Upper lobe of right lung (tissue), 1 donor: ENCODE measurements around the gene PI4K2A. TPM values are rescaled to one million over a fixed set of nuclear protein-coding genes. Genes with fewer than 3 reads are reported as not detected.
A peak's percentile ranks its signal among the peaks of the same experiment; 100 is the strongest.

ENCODE experiments used
- ATAC-seq: fragments of 200-7000 bp; cut with Tn5 transposase; one replicate; pipeline ENCODE4 v1.9.1; 2020; ENCODE audit warnings: mild to moderate bottlenecking, moderate library complexity
- DNase-seq: peaks from one replicate; pipeline ENCODE4 v3.0.0-alpha.2; 2020
- H3K27ac ChIP-seq: fragments of 200-600 bp; one replicate; pipeline ENCODE4 v1.8.0; 2022
- H3K27me3 ChIP-seq: fragments of 200-600 bp; one replicate; pipeline ENCODE4 v1.8.0; 2022; ENCODE audit warnings: mild to moderate bottlenecking
- H3K36me3 ChIP-seq: fragments of 200-600 bp; one replicate; pipeline ENCODE4 v1.8.0; 2022
- H3K4me1 ChIP-seq: fragments of 200-600 bp; one replicate; pipeline ENCODE4 v1.8.0; 2022
- H3K4me3 ChIP-seq: fragments of 200-600 bp; one replicate; pipeline ENCODE4 v1.8.0; 2022; ENCODE audit warnings: mild to moderate bottlenecking
- H3K9me3 ChIP-seq: fragments of 200-600 bp; one replicate; pipeline ENCODE4 v1.8.0; 2022
- intact Hi-C: fragments of 100-400 bp; cut with DNase I; formaldehyde crosslinking; loops from one replicate; pipeline ENCODE4 v1.11.0; 2022
- total RNA-seq: library from RNA; stranded (reverse); fragmentation: NEBNext Ultra II Directional; extraction: Animal tissue kit (Norgen Biotek cat#: 25700); gene quantifications from one replicate; pipeline ENCODE4 v1.2.1, GENCODE V29; 2021
- TF ChIP-seq, protein P1 (sequence below): fragments of 200-600 bp; IDR thresholded peaks from one replicate; pipeline ENCODE4 v1.8.0; 2022; ENCODE audit warnings: antibody characterized with exemption
- donor health status: DM: no; HTN: yes; CAD: no; lungs with severe emphysema.

PI4K2A gene
- total RNA-seq, 1 donor from 2014 or later: 28.3 TPM

- Histone ChIP-seq H3K9me3 (no peaks in the 10 kb centered on the region), H3K36me3 (peaks cover 14% of the 10 kb centered on the region), H3K27ac (peak overlapping the region; percentile 95), H3K27me3 (no peaks in the 10 kb centered on the region), H3K4me1 (peaks cover 48% of the 10 kb centered on the region), H3K4me3 (peak overlapping the region; percentile 75)
- intact Hi-C loops: no loop called here
- ATAC-seq (peak; percentile 64), DNase-seq (peak; percentile 87)
- TF ChIP-seq, protein P1, sequence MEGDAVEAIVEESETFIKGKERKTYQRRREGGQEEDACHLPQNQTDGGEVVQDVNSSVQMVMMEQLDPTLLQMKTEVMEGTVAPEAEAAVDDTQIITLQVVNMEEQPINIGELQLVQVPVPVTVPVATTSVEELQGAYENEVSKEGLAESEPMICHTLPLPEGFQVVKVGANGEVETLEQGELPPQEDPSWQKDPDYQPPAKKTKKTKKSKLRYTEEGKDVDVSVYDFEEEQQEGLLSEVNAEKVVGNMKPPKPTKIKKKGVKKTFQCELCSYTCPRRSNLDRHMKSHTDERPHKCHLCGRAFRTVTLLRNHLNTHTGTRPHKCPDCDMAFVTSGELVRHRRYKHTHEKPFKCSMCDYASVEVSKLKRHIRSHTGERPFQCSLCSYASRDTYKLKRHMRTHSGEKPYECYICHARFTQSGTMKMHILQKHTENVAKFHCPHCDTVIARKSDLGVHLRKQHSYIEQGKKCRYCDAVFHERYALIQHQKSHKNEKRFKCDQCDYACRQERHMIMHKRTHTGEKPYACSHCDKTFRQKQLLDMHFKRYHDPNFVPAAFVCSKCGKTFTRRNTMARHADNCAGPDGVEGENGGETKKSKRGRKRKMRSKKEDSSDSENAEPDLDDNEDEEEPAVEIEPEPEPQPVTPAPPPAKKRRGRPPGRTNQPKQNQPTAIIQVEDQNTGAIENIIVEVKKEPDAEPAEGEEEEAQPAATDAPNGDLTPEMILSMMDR: no peak
Observed at GRCh38 chr10:97714401-97715258, 74.2 kb downstream of the PI4K2A start.

GRCh38 chr10:97715259-97715874 is 74.9 kb downstream of the PI4K2A start:
- no peak for DNase-seq
- no peak for ATAC-seq

DNA sequence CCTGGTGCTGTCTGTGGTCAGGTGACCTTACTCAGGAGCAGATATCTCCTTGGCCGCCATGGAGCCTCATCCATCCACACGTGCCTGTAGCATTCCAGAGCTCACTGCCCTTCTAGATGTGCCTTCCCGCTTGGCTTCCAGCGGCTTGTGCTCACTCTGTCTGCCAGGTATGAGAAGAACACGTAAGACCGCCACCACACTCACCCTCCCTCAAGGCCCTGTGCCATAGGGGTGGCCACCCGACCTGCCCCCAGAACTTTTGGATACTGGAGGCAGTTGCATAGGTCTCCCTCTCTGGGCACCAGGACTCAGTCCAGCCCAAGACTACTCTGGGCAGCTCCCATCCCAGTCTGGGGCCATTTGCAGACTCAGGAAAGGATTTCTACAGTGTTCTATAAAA is 77.2 kb downstream of the PI4K2A start:
- no peaks in the 10 kb centered on the region for H3K27me3 ChIP-seq
- peaks cover 14% of the 10 kb centered on the region for H3K36me3 ChIP-seq
- H3K4me1 ChIP-seq: peaks cover 48% of the 10 kb centered on the region
- no peak overlapping the region for H3K4me3 ChIP-seq
- no peak for ATAC-seq
- peak overlapping the region; percentile 58 for H3K27ac ChIP-seq
- H3K9me3 ChIP-seq: no peaks in the 10 kb centered on the region
- TF ChIP-seq, protein P1: no peak
- no peak for DNase-seq
- intact Hi-C loops: no loop called here

More at GRCh38 chr10:97715259-97715874, 74.9 kb downstream of the PI4K2A start:
- H3K36me3 ChIP-seq: peaks cover 14% of the 10 kb centered on the region
- intact Hi-C loops: no loop called here
- H3K4me1 ChIP-seq: peaks cover 48% of the 10 kb centered on the region
- H3K27ac ChIP-seq: peak overlapping the region; percentile 95
- no peaks in the 10 kb centered on the region for H3K27me3 ChIP-seq
- H3K4me3 ChIP-seq: peak overlapping the region; percentile 75
- TF ChIP-seq, protein P1: no peak
- no peaks in the 10 kb centered on the region for H3K9me3 ChIP-seq

DNA sequence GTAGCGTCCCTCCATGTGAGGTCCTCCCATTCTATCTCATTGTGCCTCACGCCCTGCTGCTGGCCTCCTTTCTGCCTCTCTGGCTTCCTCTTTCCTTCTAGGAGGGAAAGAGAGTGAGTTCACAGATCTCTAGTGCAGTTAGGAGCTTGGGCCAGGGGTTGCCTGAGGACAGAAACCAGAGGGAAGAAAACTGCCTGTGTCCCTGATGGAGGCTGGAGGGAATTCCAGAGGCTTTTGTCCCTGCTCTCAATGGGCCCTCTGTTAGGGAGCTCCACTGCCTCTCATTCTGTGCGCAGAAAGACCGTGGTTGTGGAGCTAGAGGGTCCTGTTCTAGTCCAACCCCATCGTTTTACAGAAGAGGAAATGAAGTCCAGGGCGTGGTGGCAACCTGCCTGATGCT is 77.7 kb downstream of the PI4K2A start:
- H3K27me3 ChIP-seq: no peaks in the 10 kb centered on the region
- TF ChIP-seq, protein P1: no peak
- intact Hi-C loops: no loop called here
- peaks cover 14% of the 10 kb centered on the region for H3K36me3 ChIP-seq
- H3K27ac ChIP-seq: peak overlapping the region; percentile 58
- ATAC-seq (no peak), DNase-seq (no peak)
- H3K9me3 ChIP-seq: no peaks in the 10 kb centered on the region
- H3K4me1 ChIP-seq: peaks cover 42% of the 10 kb centered on the region
- H3K4me3 ChIP-seq: no peak overlapping the region

- no peak overlapping the region for H3K4me3 ChIP-seq
- H3K9me3 ChIP-seq: no peaks in the 10 kb centered on the region
- peaks cover 14% of the 10 kb centered on the region for H3K36me3 ChIP-seq
- DNase-seq (peak; percentile 88), ATAC-seq (peak; percentile 86)
- H3K27me3 ChIP-seq: no peaks in the 10 kb centered on the region
- intact Hi-C loops: no loop called here
- TF ChIP-seq, protein P1: no peak
- H3K27ac ChIP-seq: peak overlapping the region; percentile 58
- H3K4me1 ChIP-seq: peaks cover 41% of the 10 kb centered on the region
Observed at GRCh38 chr10:97718659-97719142, 78.2 kb downstream of the PI4K2A start.
